GM12892 (cell line): ENCODE data around the gene TPST2.

ENCODE experiments used
- POLR2A ChIP-seq: IDR thresholded peaks from 2 replicates; pipeline ENCODE4 v1.6.1; 2011; ENCODE audit warnings: low read depth, low read length, control low read depth
- POLR2AphosphoS5 ChIP-seq: IDR thresholded peaks from 2 replicates; pipeline ENCODE4 v1.6.1; 2011; ENCODE audit warnings: low read depth, low read length, control low read depth
- TAF1 ChIP-seq: IDR thresholded peaks from 2 replicates; pipeline ENCODE4 v1.6.1; 2011; ENCODE audit warnings: low read depth, mild to moderate bottlenecking, control low read depth, low read length, borderline replicate concordance

- TF ChIP-seq POLR2A (no peak), TAF1 (no peak), POLR2AphosphoS5 (no peak)
These were observed 104.0 kb downstream of the TPST2 start for GRCh38 chr22:26485806-26486390.
